Measurements from ENCODE around the gene PSMA3. TPM values are rescaled to one million over a fixed set of nuclear protein-coding genes. Genes with fewer than 3 reads are reported as not detected.

PSMA3 gene
- 184 to 274 TPM (median 186 TPM) in 5 replicates for total RNA-seq (2022; extraction: Qiagen RNA extraction)

DNA sequence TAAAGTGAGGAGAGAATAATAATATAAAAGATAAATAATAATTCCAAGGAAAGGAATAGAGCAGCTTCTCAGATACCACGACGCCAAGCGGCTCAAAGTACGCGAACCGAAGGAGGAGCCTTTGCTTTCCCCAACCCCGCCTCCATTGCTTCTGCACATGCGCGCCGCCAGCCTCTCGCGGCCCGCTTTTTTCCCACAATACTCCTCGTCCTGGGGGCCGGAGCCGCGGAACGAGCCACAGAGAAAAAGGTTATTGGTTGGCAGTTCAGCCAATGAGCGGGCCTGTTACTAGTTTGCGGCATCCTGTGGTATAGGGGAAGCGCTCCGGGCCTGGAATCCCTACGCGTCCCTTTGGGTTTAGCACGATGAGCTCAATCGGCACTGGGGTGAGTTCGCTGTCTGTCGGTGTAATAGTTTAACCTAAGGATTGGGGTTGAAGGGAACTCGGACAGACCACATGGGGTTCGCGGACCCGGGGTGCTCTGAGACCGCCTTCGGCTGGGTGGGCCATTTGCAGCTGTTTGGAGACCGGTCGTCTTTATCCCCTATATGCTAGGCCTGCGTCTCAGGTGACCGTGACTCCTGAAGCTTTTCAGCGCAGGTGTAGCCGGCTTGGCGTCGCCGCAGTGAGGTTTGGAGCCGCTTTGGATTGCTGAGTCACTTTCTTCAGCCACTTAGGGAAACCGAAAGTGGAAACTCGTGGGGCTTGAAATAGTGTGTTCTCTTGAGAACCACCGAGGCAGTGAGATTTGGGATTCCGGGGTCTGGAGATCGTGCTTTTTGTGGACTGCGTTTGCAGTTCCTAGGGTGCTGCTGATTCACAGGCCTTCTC is at the start of gene PSMA3:
Gene PSMA3, plus strand, starts transcription at position 288 of the 832 bp plus-strand sequence. Its CDS starts 78 bp downstream, at position 366.

DNA sequence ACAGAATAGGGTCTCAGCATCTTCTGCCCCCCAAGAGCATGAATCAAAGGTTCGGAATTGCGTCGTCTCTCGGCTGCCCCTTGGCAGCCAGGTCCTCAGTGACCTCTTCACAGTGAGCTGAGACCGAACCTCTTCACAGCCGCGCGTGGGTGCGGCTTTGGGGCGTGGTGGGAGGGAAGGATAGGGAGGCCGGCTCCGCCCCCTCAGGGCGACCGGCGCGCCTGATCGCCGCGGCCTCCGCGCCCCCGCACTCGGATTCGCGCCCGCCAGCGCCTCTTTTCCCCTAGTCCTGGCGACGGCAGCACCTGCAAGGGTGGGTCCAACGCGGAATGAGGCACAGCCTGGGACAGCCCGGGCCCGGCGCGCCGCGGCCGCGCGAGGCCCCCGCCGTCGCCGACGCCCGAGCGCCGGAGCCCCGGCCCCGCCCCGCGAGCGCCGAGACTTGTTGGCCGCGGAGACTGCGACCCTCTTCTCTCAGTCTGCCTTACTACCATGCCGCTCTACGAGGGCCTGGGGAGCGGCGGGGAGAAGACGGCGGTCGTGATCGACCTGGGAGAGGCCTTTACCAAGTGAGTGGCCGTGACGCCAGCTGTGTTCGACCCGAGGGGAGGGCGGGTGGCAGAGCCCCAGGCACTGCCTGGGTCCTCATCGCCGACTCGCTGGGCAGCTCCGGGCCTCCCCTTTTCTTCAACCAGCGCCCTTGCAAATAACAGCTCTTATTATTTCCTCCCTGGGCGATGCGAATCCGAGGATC is 44.7 kb upstream of the PSMA3 start, which contains the start of gene ACTR10:
Gene ACTR10, plus strand, starts transcription at position 424 of the 754 bp plus-strand sequence. Its CDS starts 69 bp downstream, at position 493.

DNA sequence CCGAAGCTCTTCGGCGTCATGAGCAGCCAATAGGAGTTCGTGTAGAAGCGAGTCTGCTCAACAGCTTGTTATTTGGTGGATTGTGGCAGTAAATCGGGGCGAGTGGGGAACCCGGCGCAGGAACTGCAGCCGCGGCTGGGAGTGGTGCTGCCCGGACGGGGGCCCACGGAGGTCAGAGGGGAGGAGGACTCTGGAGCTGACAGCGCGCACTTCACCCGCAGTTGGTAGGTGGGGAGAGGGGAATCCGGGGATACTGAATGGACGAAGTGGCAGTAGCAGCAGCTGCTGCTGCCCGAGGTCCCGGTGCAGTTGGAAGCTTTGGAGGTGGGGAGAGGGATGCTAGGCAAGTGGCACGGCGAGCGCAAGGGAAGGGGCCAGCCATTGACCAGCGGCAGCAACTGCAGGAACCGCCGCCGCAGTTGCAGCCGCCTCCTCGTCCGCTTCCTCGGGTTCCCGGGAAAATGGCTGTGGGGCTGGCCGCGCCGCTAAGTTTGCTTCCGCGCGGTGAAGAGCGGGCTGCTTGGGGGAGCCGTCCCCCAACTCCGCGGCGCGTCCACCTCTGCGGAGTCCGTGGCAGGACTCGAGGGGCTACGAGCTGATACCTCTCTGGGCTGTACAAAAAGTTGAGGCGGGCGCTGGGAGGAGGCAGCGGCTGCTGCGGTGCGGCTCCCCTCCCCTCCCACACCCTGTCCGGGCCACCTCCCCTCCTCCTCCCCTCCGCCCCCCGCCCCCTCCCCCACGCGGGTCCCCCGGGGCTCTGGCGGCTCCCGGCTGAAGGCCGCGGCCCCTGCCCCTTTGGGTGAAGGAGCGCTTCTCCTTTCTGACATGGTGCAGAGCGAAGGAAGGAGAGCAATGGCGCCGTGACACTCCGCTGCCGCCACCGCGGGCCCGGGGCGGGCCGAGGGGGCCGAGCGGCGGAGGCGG is 54.1 kb downstream of the PSMA3 start, which contains the start of gene ARID4A:
Gene ARID4A, plus strand, starts transcription at position 79 of the 924 bp plus-strand sequence. CDS start 1,300 bp downstream, outside the sequence.

Other genes starting within 250 kb of the PSMA3 start
- gene ARMH4, start 92.6 kb upstream of the PSMA3 start, total RNA-seq (2022; extraction: Qiagen RNA extraction) = 0.55 to 0.84 TPM (median 0.69 TPM) in 5 replicates
- 42.3 to 54.2 TPM (median 49.7 TPM) in 5 replicates for gene ACTR10, start 44.7 kb upstream of the PSMA3 start, total RNA-seq (2022; extraction: Qiagen RNA extraction)
- 3.6 to 6.5 TPM (median 5.6 TPM) in 5 replicates for gene ARID4A, start 53.7 kb downstream of the PSMA3 start, total RNA-seq (2022; extraction: Qiagen RNA extraction)
- gene TOMM20L, start 151.1 kb downstream of the PSMA3 start, total RNA-seq (2022; extraction: Qiagen RNA extraction) = not detected in 5 replicates
- 60.7 to 98.4 TPM (median 66.0 TPM) in 5 replicates for gene TIMM9, start 182.7 kb downstream of the PSMA3 start, total RNA-seq (2022; extraction: Qiagen RNA extraction)
- 8.2 to 11.5 TPM (median 9.4 TPM) in 5 replicates for gene KIAA0586, start 182.9 kb downstream of the PSMA3 start, total RNA-seq (2022; extraction: Qiagen RNA extraction)

Data from A549 treated with CORT108297 at 1 μM for 4 hours (cell line).